Peyer's patch (tissue), 4 donors: Measurements from ENCODE around the gene FILIP1L. TPM values are rescaled to one million over a fixed set of nuclear protein-coding genes. Genes with fewer than 3 reads are reported as not detected.

ENCODE experiments used
- DNase-seq, 3 donors: peaks; one replicate each; pipeline ENCODE4 v3.0.0-alpha.2; 2017 to 2019
- H3K27ac ChIP-seq, 4 donors: fragments of 200-600 bp; sonication (generic); one replicate each; pipeline ENCODE4 v1.5.1; 2016 to 2019
- H3K27me3 ChIP-seq, 2 donors: fragments of 200-600 bp; sonication (generic); one replicate each; pipeline ENCODE4 v1.5.1; 2019
- H3K36me3 ChIP-seq, 3 donors: fragments of 200-600 bp; sonication (generic); one replicate each; pipeline ENCODE4 v1.5.1; 2016 to 2019
- H3K4me1 ChIP-seq, 4 donors: fragments of 200-600 bp; sonication (generic); one replicate each; pipeline ENCODE4 v1.5.1; 2016 to 2019
- H3K4me3 ChIP-seq, 4 donors: fragments of 200-600 bp; sonication (generic); 1 replicate in 3 of 4; 2 replicates in 1 of 4; pipeline ENCODE4 v1.5.1; 2016 to 2019; ENCODE audit warnings: mild to moderate bottlenecking in 1 of 4
- H3K9me3 ChIP-seq, 4 donors: fragments of 200-600 bp; sonication (generic); one replicate each; pipeline ENCODE4 v1.5.1; 2016 to 2019; ENCODE audit warnings: mild to moderate bottlenecking in 1 of 4
- CTCF ChIP-seq, 6 experiments: fragments of 450-650 bp in 4 of 6; fragments of 200-600 bp in 2 of 6; sonication (generic) in 1 of 6; IDR thresholded peaks; one replicate each; pipeline ENCODE4 v1.5.1; 2017 to 2019; ENCODE audit warnings: antibody characterized with exemption in 6 of 6, mild to moderate bottlenecking in 3 of 6, moderate library complexity in 1 of 6
- POLR2A ChIP-seq, 2 donors: fragments of 450-650 bp; IDR thresholded peaks; one replicate each; pipeline ENCODE4 v1.5.1; 2017; ENCODE audit warnings: antibody characterized with exemption in 2 of 2, mild to moderate bottlenecking in 2 of 2, moderate library complexity in 2 of 2
- total RNA-seq, 4 donors: library from RNA; depleted of rRNA; stranded (reverse); fragments of >200 nt; gene quantifications; one replicate each; pipeline ENCODE4 v1.1.0, GENCODE V29; 2016

The FILIP1L gene
- total RNA-seq, 4 donors from 2014 or later = 5.3 to 69.3 (median 13.1) TPM

- no peak for DNase-seq
- peaks cover 0 to 3% (median 0%) of the 10 kb centered on the region in 4 donors for H3K4me1 ChIP-seq
- TF ChIP-seq POLR2A (IDR thresholded peaks at IDR 0.05) (no peak), CTCF (IDR thresholded peaks at IDR 0.05) (no peak)
- H3K27me3 ChIP-seq = no peaks in the 10 kb centered on the region
- H3K36me3 ChIP-seq = no peaks in the 10 kb centered on the region
- no peaks in the 10 kb centered on the region for H3K9me3 ChIP-seq
- no peak overlapping the region for H3K27ac ChIP-seq
- no peak overlapping the region for H3K4me3 ChIP-seq
Measured at GRCh38 chr3:99949956-99950670, 164.2 kb downstream of the FILIP1L start.

- no peak overlapping the region for H3K27ac ChIP-seq
- DNase-seq = no peak
- TF ChIP-seq POLR2A (IDR thresholded peaks at IDR 0.05) (no peak), CTCF (IDR thresholded peaks at IDR 0.05) (no peak)
- no peaks in the 10 kb centered on the region for H3K36me3 ChIP-seq
- H3K4me3 ChIP-seq = no peak overlapping the region
- H3K9me3 ChIP-seq = no peaks in the 10 kb centered on the region
- H3K27me3 ChIP-seq = no peaks in the 10 kb centered on the region
- H3K4me1 ChIP-seq = peaks cover 0 to 3% (median 0%) of the 10 kb centered on the region in 4 donors
Measured at GRCh38 chr3:99948467-99949089, 165.7 kb downstream of the FILIP1L start.

GRCh38 chr3:99947356-99947755 lies 166.9 kb downstream of the FILIP1L start:
- Histone ChIP-seq H3K4me3 (no peak overlapping the region), H3K36me3 (no peaks in the 10 kb centered on the region), H3K27me3 (no peaks in the 10 kb centered on the region), H3K4me1 (peaks cover 0 to 3% (median 0%) of the 10 kb centered on the region in 4 donors), H3K9me3 (no peaks in the 10 kb centered on the region), H3K27ac (no peak overlapping the region)
- no peak for DNase-seq
- no peak for TF ChIP-seq CTCF (IDR thresholded peaks at IDR 0.05)
- no peak for TF ChIP-seq POLR2A (IDR thresholded peaks at IDR 0.05)

GRCh38 chr3:99945328-99945995 lies 168.8 kb downstream of the FILIP1L start:
- H3K27me3 ChIP-seq = no peaks in the 10 kb centered on the region
- DNase-seq = no peak
- no peak for TF ChIP-seq POLR2A (IDR thresholded peaks at IDR 0.05)
- no peak for TF ChIP-seq CTCF (IDR thresholded peaks at IDR 0.05)
- H3K4me1 ChIP-seq = peaks cover 0 to 3% (median 0%) of the 10 kb centered on the region in 4 donors
- H3K9me3 ChIP-seq = no peaks in the 10 kb centered on the region
- peak overlapping the region in 2 of 4 donors; percentile 24 to 53 for H3K27ac ChIP-seq
- no peaks in the 10 kb centered on the region for H3K36me3 ChIP-seq
- no peak overlapping the region for H3K4me3 ChIP-seq

- Histone ChIP-seq H3K36me3 (no peaks in the 10 kb centered on the region), H3K27me3 (no peaks in the 10 kb centered on the region), H3K9me3 (no peaks in the 10 kb centered on the region), H3K4me3 (no peak overlapping the region), H3K27ac (peak overlapping the region in 1 of 4 donors; percentile 24), H3K4me1 (peaks cover 0 to 3% (median 0%) of the 10 kb centered on the region in 4 donors)
- TF ChIP-seq POLR2A (IDR thresholded peaks at IDR 0.05) = no peak
- no peak for TF ChIP-seq CTCF (IDR thresholded peaks at IDR 0.05)
- DNase-seq = no peak
Measured at GRCh38 chr3:99943931-99944761, 170.2 kb downstream of the FILIP1L start.
